SK-N-SH treated with all-trans-retinoic acid at 6 μM for 48 hours (cell line): ENCODE measurements around the gene VPS41.

Source experiments
- ATAC-seq: fragments of 200-7000 bp; cut with Tn5 transposase; 3 replicates; pipeline ENCODE4 v1.9.1; 2020; ENCODE audit warnings: mild to moderate bottlenecking, moderate library complexity
- CSDC2 ChIP-seq: fragments of 250-450 bp; sonication (Bioruptor Pico); IDR thresholded peaks from 2 replicates; pipeline ENCODE4 v1.5.0; 2020; ENCODE audit warnings: mild to moderate bottlenecking, moderate library complexity
- ESRRG ChIP-seq: fragments of 250-450 bp; sonication (Bioruptor Pico); IDR thresholded peaks from 2 replicates; pipeline ENCODE4 v1.6.1; 2021; ENCODE audit warnings: mild to moderate bottlenecking
- GLIS3 ChIP-seq: fragments of 250-450 bp; sonication (Bioruptor Pico); IDR thresholded peaks from 2 replicates; pipeline ENCODE4 v1.5.0; 2020; ENCODE audit warnings: mild to moderate bottlenecking, moderate library complexity
- ISL1 ChIP-seq: fragments of 250-450 bp; sonication (Bioruptor Pico); IDR thresholded peaks from 2 replicates; pipeline ENCODE4 v2.1.2; 2022; ENCODE audit warnings: mild to moderate bottlenecking, moderate library complexity
- PPARA ChIP-seq: fragments of 250-450 bp; sonication (Bioruptor Pico); IDR thresholded peaks from 2 replicates; pipeline ENCODE4 v1.5.0; 2020; ENCODE audit warnings: mild to moderate bottlenecking, borderline replicate concordance
- RARB ChIP-seq: fragments of 250-450 bp; sonication (Bioruptor Pico); IDR thresholded peaks from 2 replicates; pipeline ENCODE4 v1.8.0; 2021; ENCODE audit warnings: mild to moderate bottlenecking, moderate library complexity
- TCF4 ChIP-seq: fragments of 250-450 bp; sonication (Bioruptor Pico); IDR thresholded peaks from 2 replicates; pipeline ENCODE4 v1.8.0; 2021; ENCODE audit warnings: mild to moderate bottlenecking, moderate library complexity, borderline replicate concordance
- ZC3H10 ChIP-seq: fragments of 250-450 bp; sonication (Bioruptor Pico); IDR thresholded peaks from 2 replicates; pipeline ENCODE4 v1.5.1; 2021; ENCODE audit warnings: mild to moderate bottlenecking, moderate library complexity
- ZFP3 ChIP-seq: fragments of 250-450 bp; sonication (Bioruptor Pico); IDR thresholded peaks from 2 replicates; pipeline ENCODE4 v1.5.0; 2020; ENCODE audit warnings: mild to moderate bottlenecking, moderate library complexity
- ZFP30 ChIP-seq: fragments of 450-650 bp; formaldehyde crosslinking; IDR thresholded peaks from 2 replicates; pipeline ENCODE4 v1.5.0; 2022; ENCODE audit warnings: mild to moderate bottlenecking, moderate library complexity
- ZNF565 ChIP-seq: fragments of 450-650 bp; formaldehyde crosslinking; conservative IDR thresholded peaks from 2 replicates; pipeline ENCODE4 v1.5.0; 2020; ENCODE audit warnings: low read depth, mild to moderate bottlenecking, moderate library complexity
- ZNF70 ChIP-seq: fragments of 450-650 bp; formaldehyde crosslinking; IDR thresholded peaks from 2 replicates; pipeline ENCODE4 v1.5.0; 2020; ENCODE audit warnings: mild to moderate bottlenecking, moderate library complexity
- ZNF8 ChIP-seq: fragments of 450-650 bp; formaldehyde crosslinking; IDR thresholded peaks from 2 replicates; pipeline ENCODE4 v1.5.0; 2020; ENCODE audit warnings: mild to moderate bottlenecking, moderate library complexity
- TF ChIP-seq, protein P1 (sequence below): fragments of 250-450 bp; sonication (Bioruptor Pico); IDR thresholded peaks from 2 replicates; pipeline ENCODE4 v1.8.0; 2020; ENCODE audit warnings: mild to moderate bottlenecking, moderate library complexity, borderline replicate concordance
- TF ChIP-seq, protein P2 (sequence below): fragments of 250-450 bp; sonication (Bioruptor Pico); IDR thresholded peaks from 2 replicates; pipeline ENCODE4 v1.8.0; 2021; ENCODE audit warnings: low read depth, mild to moderate bottlenecking, moderate library complexity, borderline replicate concordance
- TF ChIP-seq, protein P3 (sequence below): fragments of 250-450 bp; sonication (Bioruptor Pico); IDR thresholded peaks from 2 replicates; pipeline ENCODE4 v1.5.0; 2020; ENCODE audit warnings: mild to moderate bottlenecking, moderate library complexity

VPS41 gene

DNA sequence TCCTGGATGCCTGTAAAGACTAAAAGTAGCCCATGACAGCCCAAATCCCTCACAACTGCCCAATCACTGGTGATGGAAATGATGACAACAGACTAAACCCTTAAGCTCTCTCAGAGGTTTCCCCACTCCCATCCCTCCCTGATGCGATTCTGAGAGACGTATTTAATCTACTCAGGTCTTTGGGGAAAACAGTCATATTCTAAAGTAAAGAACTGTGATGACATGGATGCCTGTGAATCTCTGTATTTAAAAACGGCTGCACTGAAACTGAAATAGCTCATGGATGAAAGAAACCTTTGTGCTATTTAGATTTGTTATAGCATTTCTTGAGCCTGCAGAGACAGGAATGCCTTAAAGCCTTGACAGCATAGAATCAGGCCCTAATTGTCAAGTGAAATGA lies 28.5 kb downstream of the VPS41 start (continued):
- TF ChIP-seq, protein P1, sequence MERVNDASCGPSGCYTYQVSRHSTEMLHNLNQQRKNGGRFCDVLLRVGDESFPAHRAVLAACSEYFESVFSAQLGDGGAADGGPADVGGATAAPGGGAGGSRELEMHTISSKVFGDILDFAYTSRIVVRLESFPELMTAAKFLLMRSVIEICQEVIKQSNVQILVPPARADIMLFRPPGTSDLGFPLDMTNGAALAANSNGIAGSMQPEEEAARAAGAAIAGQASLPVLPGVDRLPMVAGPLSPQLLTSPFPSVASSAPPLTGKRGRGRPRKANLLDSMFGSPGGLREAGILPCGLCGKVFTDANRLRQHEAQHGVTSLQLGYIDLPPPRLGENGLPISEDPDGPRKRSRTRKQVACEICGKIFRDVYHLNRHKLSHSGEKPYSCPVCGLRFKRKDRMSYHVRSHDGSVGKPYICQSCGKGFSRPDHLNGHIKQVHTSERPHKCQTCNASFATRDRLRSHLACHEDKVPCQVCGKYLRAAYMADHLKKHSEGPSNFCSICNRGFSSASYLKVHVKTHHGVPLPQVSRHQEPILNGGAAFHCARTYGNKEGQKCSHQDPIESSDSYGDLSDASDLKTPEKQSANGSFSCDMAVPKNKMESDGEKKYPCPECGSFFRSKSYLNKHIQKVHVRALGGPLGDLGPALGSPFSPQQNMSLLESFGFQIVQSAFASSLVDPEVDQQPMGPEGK (CRISPR knock-in tag), result no peak

DNA sequence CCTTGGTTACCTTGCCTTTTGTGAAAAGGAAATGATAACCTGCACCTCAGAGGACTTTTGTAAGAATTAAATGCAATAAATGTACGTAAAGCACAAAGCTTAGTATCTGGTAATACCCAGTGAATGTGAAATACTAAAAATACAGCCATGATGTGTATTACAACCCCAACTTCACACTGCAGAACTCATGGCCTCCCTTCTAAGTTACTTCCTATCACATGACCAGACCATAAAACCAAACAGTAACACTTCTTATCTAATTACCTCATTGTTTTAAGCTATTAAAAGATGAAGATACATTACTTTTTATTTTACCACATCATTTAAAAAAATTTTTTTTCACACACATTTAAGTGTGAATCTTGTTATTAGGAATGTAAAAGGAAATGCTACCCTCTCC lies 29.0 kb downstream of the VPS41 start:
- ATAC-seq, result no peak
- TF ChIP-seq ZNF70 (CRISPR knock-in tag), result no peak
- no peak for TF ChIP-seq TCF4 (CRISPR knock-in tag)

DNA sequence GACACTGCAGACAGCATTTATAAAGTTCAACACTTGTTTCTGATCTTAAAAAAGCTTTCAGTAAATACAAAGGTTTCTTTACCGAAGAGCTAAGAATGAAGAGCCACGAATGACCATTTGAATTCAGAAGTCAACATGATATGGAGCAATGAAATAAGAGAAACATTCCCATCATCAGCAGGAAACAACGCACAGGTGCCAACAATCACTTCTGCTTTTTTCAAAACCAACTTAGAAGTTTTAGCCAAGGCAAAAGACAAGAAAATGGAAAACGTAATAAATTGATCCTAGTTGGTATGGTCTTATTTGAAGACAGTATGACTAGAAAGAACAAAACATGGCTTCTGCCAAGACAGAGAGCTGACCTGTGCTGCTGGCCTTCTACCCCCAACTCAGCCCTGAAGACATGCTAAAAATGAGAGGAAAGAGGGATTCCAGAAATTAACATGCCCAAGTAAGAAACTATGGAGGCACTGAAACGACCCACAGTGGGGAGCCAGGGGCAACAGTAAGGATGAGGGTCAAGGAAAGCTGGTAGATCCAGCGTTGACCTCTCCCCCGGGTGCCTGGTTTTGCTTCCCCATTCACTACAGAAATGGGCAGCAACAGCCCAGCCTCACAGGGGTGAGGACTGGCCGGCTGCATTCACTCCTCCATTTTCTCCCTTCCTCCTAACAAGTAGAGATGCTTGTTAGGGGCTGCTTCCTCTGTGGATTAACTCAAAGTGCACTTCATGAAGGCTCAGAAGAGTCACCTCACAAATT lies 30.1 kb downstream of the VPS41 start:
- no peak for ATAC-seq
- TF ChIP-seq, protein P1 (CRISPR knock-in tag), result no peak
- no peak for TF ChIP-seq ZNF8 (CRISPR knock-in tag)
- TF ChIP-seq, protein P2, sequence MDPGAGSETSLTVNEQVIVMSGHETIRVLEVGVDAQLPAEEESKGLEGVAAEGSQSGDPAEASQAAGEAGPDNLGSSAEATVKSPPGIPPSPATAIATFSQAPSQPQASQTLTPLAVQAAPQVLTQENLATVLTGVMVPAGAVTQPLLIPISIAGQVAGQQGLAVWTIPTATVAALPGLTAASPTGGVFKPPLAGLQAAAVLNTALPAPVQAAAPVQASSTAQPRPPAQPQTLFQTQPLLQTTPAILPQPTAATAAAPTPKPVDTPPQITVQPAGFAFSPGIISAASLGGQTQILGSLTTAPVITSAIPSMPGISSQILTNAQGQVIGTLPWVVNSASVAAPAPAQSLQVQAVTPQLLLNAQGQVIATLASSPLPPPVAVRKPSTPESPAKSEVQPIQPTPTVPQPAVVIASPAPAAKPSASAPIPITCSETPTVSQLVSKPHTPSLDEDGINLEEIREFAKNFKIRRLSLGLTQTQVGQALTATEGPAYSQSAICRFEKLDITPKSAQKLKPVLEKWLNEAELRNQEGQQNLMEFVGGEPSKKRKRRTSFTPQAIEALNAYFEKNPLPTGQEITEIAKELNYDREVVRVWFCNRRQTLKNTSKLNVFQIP (CRISPR knock-in tag), result no peak

DNA sequence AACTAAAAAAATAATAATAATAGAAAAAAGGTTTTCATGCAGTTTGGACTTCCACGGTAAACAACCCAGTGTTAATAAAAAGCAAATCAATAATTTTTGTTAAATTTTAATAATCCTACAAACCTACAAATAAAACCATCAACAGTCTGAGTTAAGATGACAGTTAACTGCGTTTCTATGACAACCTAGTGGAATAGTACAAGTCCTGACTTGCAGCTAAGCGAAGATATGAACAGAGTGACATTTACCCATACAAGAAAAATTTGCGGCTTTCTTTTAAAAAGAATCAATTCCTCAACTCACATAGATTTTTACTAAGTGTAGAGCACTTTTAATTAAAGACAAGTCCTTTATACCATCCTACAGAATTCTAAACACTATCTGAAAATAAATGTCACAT lies 35.6 kb downstream of the VPS41 start:
- no peak for ATAC-seq
- no peak for TF ChIP-seq ZFP3 (CRISPR knock-in tag)
- TF ChIP-seq RARB (CRISPR knock-in tag), result no peak
- TF ChIP-seq ZFP30 (CRISPR knock-in tag), result no peak
- TF ChIP-seq ZNF565, result no peak

DNA sequence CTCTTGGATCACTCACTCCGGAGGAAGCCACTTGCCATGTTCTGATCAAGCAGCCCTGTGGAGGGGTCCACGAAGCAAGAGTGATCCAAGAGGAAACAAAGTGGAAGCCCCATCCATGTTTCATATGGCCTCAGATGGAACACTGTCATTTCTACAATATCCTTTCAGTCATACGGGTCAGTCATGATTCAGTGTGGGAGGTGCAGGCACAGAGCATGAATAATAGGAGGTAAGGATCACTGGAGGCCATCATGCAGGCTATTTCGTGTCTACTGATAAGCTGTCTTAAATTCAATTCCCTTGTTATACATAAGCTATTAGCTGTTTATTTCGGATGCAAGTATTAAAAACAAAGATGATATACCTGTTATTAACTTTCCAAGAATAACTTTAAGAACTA lies 36.8 kb downstream of the VPS41 start:
- ATAC-seq, result no peak
- TF ChIP-seq RARB (CRISPR knock-in tag), result no peak
- TF ChIP-seq, protein P1 (CRISPR knock-in tag), result no peak
- no peak for TF ChIP-seq GLIS3
- TF ChIP-seq PPARA (CRISPR knock-in tag), result no peak
- no peak for TF ChIP-seq ZNF8 (CRISPR knock-in tag)
- no peak for TF ChIP-seq ZFP30 (CRISPR knock-in tag)
- no peak for TF ChIP-seq ZNF565
- TF ChIP-seq, protein P3, sequence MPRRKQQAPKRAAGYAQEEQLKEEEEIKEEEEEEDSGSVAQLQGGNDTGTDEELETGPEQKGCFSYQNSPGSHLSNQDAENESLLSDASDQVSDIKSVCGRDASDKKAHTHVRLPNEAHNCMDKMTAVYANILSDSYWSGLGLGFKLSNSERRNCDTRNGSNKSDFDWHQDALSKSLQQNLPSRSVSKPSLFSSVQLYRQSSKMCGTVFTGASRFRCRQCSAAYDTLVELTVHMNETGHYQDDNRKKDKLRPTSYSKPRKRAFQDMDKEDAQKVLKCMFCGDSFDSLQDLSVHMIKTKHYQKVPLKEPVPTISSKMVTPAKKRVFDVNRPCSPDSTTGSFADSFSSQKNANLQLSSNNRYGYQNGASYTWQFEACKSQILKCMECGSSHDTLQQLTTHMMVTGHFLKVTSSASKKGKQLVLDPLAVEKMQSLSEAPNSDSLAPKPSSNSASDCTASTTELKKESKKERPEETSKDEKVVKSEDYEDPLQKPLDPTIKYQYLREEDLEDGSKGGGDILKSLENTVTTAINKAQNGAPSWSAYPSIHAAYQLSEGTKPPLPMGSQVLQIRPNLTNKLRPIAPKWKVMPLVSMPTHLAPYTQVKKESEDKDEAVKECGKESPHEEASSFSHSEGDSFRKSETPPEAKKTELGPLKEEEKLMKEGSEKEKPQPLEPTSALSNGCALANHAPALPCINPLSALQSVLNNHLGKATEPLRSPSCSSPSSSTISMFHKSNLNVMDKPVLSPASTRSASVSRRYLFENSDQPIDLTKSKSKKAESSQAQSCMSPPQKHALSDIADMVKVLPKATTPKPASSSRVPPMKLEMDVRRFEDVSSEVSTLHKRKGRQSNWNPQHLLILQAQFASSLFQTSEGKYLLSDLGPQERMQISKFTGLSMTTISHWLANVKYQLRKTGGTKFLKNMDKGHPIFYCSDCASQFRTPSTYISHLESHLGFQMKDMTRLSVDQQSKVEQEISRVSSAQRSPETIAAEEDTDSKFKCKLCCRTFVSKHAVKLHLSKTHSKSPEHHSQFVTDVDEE (CRISPR knock-in tag), result no peak

DNA sequence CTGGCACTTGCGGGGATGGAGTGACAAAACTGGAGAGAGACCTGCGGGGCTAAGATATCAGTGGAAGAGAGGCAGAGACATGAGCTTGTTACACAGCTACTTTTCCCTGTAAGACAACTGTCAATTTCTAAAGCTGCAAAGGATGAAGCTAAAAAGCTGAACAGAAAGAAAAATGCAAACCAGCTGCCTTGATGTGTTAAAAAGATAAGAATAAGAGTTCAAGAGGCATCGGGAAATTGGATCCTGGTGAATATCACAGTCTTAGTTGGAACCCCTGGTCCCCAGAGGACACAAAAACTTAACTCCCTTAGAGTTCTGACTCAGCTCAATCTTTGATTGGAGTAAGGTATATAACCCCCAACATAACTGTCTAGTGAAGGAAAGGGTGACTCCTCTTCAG lies 38.8 kb downstream of the VPS41 start:
- ATAC-seq, result peak; percentile 51
- TF ChIP-seq CSDC2 (CRISPR knock-in tag), result no peak
- TF ChIP-seq ESRRG, result no peak
- TF ChIP-seq, protein P3 (CRISPR knock-in tag), result no peak
- no peak for TF ChIP-seq ZC3H10
- no peak for TF ChIP-seq ZFP3 (CRISPR knock-in tag)
- no peak for TF ChIP-seq ISL1 (CRISPR knock-in tag)
- no peak for TF ChIP-seq ZNF565
- TF ChIP-seq, protein P1 (CRISPR knock-in tag), result no peak
